ELF-1 (cell line): ENCODE data around the gene SAMD4A.

Experiments
- DNase-seq: peaks from one replicate; pipeline ENCODE4 v3.0.0-alpha.2; 2016; ENCODE audit warnings: low read depth, low spot score

Gene SAMD4A

DNA sequence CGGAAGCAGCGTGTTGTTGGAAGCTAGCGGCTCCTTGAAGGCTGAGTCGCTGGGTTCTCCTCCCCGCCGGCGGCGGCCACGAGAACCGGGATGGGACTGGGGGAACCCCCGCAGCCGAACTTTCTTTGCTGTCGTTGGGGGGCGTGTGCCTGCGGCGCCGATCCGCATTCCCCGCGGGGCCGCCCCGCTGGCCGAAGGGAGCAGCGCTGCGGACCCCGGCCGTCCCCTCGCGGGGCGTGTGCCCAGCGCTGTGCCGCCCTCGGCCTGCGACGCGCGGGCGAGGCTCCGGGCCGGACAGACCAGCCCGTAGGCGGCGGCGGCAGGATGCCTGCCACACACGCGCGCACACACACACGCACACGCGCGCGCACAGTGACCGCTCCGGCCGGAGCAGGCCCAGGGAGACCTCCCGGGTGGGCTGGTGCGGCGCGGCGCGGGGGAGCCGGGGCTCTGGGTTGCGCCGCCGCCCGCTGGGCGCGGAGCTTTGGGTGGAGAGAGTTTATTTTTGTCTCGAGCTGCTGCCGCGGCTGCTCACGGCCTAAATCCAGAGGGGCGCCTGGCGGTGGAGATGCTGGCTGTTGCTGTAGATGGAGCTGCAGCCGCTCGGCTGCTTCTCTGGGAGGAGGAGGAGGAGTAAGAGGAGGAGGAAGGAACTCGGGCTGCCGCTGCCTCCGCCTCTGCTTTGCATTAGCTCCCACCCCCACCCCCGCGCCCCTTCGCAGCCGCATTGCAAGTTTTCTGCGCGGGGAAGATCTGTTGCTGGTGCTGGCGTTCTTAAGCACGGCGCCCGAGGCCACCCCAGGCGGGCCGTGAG lies at the start of gene SAMD4A:
Gene SAMD4A (plus strand): TSS at position 719 of the 814 bp plus-strand sequence. CDS start 789 bp downstream, outside the sequence.
- peak; percentile 87 for DNase-seq

DNA sequence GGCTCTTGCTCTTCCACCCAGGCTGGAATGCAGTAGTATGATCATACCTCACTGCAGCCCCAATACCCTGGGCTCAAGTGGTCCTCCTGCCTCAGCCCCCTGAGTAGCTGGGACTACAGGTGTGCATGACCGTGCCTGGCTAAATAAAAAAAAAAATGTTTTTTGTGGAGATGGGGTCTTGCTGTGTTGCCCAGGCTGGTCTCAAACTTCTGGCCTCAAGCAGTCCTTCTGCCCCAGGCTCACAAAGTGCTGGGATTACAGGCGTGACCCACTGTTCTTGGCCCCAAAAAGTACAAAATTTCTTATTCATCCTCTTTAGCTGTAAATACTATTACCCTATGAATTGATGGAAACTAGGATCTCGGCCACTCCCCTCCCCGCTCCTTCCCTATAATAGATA lies 42.5 kb upstream of the SAMD4A start:
- no peak for DNase-seq

- DNase-seq = no peak
Measured at GRCh38 chr14:54528973-54529372, 38.0 kb upstream of the SAMD4A start.

GRCh38 chr14:54529811-54530210 lies 37.1 kb upstream of the SAMD4A start:
- no peak for DNase-seq

DNA sequence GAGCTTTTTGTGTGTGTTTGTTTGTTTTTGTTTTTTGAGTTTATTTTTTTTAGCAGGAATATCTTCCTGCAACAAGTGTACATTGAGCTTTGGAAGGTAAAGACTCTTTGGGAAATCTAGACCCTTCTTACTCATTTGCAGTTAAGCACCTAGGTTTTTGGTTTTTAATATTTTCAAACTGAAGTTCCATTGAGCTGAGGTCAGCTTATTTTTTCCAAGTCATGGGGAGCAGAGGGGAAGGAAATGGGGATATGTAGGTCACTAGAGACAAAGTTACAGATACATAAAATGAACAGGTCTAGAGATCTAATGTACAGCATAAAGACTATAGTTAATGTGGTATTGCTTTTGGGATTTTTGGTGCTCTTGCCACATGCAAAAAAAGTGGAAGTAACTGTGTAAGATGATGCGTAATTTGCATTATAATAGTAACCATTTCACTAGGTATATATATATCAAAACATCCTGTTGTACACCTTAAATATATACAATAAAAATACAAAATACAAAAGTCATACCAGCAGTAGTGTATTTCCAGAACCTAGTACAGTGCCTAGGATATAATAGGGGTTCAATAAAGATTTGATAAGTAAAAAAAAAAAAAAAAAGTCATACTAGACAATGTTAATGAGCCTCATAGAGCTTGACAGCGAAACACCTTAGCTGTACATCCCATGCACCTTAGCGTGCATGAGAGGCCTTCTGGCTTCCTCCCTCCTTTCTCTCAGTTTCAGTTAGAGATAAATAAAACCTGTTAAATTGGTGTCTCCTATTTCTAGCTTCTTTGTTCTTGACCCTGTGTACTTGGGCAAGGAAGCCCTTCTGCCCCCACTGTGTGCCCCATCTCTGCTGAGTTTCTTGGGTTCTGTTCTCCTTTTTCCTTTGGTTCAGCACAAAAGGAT lies 34.6 kb upstream of the SAMD4A start:
- no peak for DNase-seq

DNA sequence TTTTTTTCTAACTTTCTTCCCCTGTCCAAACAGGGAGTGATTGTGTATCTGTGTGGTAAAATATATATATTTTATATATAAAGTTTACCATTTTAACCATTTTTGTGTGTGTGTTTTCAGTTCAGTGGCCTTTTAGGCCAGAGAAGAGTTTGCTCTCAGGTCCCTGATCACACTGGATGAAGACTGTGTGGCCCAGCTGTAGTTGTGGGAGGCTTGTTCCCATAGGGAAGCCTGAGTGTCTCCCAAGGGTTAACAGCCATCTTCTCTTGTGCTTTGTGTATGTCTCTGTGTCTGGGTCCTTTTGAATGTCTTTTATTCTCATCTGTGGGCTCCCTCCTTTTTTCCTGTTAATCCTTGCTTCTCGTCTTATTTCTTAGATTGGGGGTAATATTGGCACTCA lies 33.8 kb upstream of the SAMD4A start:
- DNase-seq = no peak

DNA sequence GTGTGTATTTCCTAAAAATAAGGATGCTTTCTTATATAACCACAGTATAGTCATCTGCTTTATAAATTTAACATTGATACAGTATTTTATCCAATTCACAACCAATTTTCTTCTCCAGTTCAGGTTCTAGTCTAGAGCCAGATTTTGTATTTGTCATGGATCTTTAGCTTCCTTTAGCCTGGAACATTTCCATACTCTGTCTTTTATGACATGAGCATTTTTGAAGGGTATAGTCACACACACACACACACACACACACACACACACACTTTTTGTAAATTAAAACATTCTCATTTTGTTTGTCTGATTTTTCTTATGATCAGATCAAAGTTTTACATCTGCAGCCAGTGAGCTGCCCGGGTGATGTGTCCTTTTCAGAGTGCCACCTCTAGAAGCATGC lies 31.8 kb upstream of the SAMD4A start:
- DNase-seq = no peak

DNA sequence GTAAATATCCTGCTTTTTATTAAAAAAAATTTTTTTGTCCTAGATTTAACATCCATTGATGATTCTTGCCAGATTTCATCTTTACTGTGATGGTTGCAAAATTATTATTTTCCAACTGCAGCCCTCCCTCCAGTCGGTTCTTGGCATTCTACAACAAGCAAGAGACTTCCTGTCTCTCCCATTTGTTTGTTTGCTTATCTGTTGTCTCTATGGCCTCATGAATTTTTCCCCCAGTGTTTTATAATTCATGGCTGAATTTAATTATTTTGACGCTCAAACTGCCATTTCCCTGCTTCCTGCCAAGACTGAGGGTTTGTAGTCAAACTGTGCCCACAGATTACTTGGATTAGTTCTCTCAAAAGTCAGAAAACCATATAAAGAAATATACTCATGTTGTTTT lies 31.3 kb upstream of the SAMD4A start:
- DNase-seq = no peak

- no peak for DNase-seq
Measured at GRCh38 chr14:54537651-54538050, 29.3 kb upstream of the SAMD4A start.

GRCh38 chr14:54538055-54538454 lies 28.9 kb upstream of the SAMD4A start:
- no peak for DNase-seq

DNA sequence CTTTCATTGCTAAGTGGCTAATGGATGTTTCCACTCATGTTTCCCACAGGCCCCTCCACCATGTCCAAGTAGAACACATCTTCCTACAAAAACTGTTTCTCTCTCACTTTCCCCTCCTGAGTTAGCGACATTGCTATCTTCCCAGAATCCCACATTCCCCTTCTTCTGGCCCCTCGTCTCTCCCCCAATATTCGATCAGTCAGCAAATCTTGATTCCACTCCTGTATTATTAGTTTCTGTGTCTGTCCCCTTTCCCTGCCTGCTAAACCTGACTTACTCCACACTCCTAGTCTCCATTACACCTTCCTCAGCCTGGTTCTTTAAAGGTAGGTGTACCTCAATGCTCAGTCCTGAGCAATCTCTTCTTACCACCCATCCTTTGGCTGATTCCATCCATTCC lies 19.3 kb upstream of the SAMD4A start:
- DNase-seq = no peak

- DNase-seq = no peak
Measured at GRCh38 chr14:54548491-54548890, 18.4 kb upstream of the SAMD4A start.

DNA sequence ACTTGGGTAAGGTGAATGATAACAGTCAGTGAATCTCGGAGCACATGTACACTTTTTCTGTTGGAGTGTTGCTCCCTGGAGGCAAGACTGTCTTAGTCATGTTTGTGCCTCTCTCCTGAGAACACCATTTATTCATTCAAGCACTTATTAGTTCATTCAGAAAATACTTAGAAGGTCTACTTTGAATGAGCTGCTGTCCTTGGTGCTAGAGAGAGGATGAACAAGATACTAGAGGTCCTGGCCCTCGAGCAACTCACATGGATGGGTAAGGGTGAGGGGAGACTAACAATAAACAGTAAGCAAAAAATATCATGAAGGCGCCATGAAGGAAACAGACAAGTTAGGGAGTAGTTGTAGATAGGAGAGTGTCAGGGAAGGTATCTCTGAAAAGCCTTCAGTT lies 17.1 kb upstream of the SAMD4A start:
- DNase-seq = no peak

GRCh38 chr14:54550514-54550913 lies 16.4 kb upstream of the SAMD4A start:
- no peak for DNase-seq

DNA sequence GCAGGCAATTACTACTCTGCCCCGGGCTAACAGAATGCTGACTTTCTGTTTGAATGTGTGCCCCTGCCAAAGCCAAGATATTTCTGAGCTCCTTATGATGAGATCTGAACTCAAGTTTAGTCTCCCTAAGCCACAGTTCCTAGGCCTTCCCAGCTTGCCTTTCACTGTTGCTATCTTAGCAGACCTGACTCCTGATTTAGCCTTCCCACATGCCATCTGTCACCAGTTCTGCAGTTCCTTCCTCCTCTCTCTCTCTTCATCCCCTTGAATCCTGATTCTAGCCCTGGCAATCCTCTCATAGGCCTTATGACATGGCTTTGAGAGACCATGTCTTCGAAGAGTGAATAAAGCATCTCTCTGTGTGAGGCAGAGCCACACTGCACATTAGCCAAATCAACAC lies 12.5 kb upstream of the SAMD4A start:
- DNase-seq = no peak

GRCh38 chr14:54555651-54556050 lies 11.3 kb upstream of the SAMD4A start:
- DNase-seq = no peak

DNA sequence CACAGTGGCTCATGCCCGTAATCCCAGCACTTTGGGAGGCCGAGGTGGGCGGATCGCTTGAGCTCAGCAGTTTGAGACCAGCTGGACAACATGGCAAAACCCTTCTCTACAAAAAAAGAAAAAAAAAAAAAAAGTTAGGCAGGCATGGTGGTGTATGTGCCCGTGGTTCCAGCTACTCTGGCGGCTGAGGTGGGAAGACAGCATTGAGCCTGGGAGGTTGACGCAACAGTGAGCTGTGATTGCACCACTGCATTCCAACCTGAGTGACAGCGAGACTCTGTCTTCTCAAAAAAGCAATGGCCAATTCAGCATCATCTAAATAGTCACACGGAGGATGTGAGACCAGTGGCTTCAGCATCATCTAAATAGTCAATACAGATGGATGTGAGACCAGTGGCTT lies 10.4 kb upstream of the SAMD4A start:
- no peak for DNase-seq

DNA sequence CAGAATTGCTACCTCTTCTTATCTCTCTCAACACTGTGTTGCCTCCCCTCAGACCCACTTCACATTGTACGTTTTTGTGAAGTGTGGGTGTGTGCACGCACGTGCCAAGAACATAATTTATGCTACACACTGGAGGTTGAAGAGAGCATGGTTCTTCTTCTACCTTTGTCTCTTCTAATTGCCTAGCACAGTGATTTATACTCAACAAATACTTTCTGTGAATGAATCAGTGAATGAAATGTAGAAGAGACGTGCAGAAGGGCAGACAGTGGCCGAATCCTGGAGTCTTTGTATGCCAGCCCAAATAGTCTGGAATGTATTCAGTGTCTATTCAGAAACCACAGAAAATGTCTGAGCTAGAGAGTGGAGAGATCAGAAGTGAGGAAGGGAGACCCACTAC lies 4.6 kb upstream of the SAMD4A start:
- no peak for DNase-seq

DNA sequence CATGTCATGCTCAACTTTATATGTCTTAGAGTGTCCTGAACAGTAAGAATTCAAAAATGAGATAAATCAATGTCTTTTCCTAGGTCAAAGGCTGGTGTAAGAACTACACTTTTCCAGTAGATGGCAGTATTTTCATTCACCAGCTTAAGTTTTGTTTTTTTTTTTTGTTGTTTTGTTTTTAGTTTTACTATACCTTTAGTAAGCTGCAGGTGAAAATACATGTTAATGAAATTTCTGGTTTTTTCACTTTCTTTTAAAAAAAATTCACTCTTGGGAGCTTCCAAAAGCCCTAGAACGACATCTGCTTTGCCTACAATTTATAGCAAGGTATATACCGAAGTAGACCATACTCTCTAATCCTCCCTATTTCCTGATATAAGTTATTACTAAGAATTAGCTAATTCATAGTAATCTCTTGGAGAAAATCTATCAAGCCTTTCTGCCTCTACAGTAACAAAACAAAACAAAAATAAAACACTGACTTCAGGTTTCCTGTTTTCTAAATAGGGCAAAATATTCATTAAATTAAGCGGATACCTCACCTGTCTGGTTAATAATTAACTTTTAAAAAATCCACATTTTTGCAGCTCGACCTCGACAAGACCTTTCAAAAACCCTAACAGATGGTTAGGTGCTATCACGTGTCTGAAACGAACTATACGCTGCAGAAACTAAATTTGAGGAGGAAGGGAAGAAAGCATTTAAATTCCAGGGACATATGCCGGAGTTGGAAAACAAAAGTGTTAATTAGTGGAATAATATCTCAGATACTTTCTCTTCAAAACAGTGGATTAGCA lies 2.7 kb upstream of the SAMD4A start:
- DNase-seq = no peak

GRCh38 chr14:54564868-54565784 lies 1.8 kb upstream of the SAMD4A start:
- DNase-seq = peak; percentile 91
